ENCODE measurements around the gene FBXO21.

GRCh38 chr12:117159674-117160073 lies 30.6 kb downstream of the FBXO21 start:
- TF ChIP-seq CTCF (IDR thresholded peaks at IDR 0.05; ENCODE audit: low read length) = no peak
- TF ChIP-seq EZH2 (optimal IDR thresholded peaks at IDR 0.05; ENCODE audit: low read depth, low read length) = no peak

Measured in MM.1S (cell line).